CD4-positive, alpha-beta T cell (primary cell): ENCODE results near the gene BTBD9. TPM values are rescaled to one million over a fixed set of nuclear protein-coding genes. Genes with fewer than 3 reads are reported as not detected.

Source experiments
- ATAC-seq: fragments of 200-7000 bp; cut with Tn5 transposase; one replicate; pipeline ENCODE4 v1.10.0; 2022; ENCODE audit warnings: mild to moderate bottlenecking; ENCODE audit not compliant: poor library complexity
- CTCF ChIA-PET: fragments of 350-600 bp; sonication (Branson Sonifier 250); formaldehyde crosslinking; loops from one replicate; lab custom pipeline; 2021; ENCODE audit warnings: antibody characterized with exemption, inconsistent platforms; lab: Charles Lee
- POLR2A ChIA-PET: fragments of 350-600 bp; sonication (Branson Sonifier 250); formaldehyde crosslinking; loops from one replicate; lab custom pipeline; 2021; ENCODE audit warnings: antibody characterized with exemption, inconsistent platforms; lab: Charles Lee
- DNase-seq, 14 experiments: peaks; one replicate each; pipeline ENCODE4 v3.0.0-alpha.2; 2013 to 2020; ENCODE audit warnings: mixed read lengths in 2 of 14
- H3K27ac ChIP-seq, 2 donors: one replicate each; pipeline versions ENCODE4 v1.5.1 to v1.7.0; 2013; ENCODE audit warnings: low read length in 2 of 2, low read depth in 1 of 2, mild to moderate bottlenecking in 1 of 2
- H3K27me3 ChIP-seq, 2 experiments: 1 replicate in 1 of 2; 2 replicates in 1 of 2; pipeline versions ENCODE4 v1.6.1 to v1.7.0; 2013; ENCODE audit warnings: low read length in 2 of 2, control low read depth in 1 of 2, mild to moderate bottlenecking in 1 of 2, moderate library complexity in 1 of 2; ENCODE audit not compliant: insufficient read depth in 2 of 2, control insufficient read depth in 1 of 2
- H3K36me3 ChIP-seq: one replicate; pipeline ENCODE4 v1.6.1; 2013; ENCODE audit warnings: low read length, control low read depth; ENCODE audit not compliant: insufficient read depth
- H3K4me1 ChIP-seq: one replicate; pipeline ENCODE4 v1.6.1; 2013; ENCODE audit warnings: low read length, control low read depth; ENCODE audit not compliant: insufficient read depth
- H3K4me3 ChIP-seq: one replicate; pipeline ENCODE4 v1.5.1; 2013; ENCODE audit warnings: mild to moderate bottlenecking, low read length, moderate library complexity
- H3K9me3 ChIP-seq, 2 experiments: 1 replicate in 1 of 2; 2 replicates in 1 of 2; pipeline versions ENCODE4 v1.6.1 to v1.7.0; 2013; ENCODE audit warnings: low read length in 2 of 2, mild to moderate bottlenecking in 2 of 2, control low read depth in 1 of 2, moderate library complexity in 1 of 2; ENCODE audit not compliant: control insufficient read depth in 1 of 2, insufficient read depth in 1 of 2
- H3K27ac Mint-ChIP-seq: one replicate; pipeline ENCODE4 v1.8.0; 2020; ENCODE audit warnings: mixed read lengths
- H3K27me3 Mint-ChIP-seq: one replicate; pipeline ENCODE4 v1.8.0; 2021; ENCODE audit warnings: mixed read lengths
- H3K36me3 Mint-ChIP-seq: one replicate; pipeline ENCODE4 v1.8.0; 2021; ENCODE audit warnings: low read depth, mixed read lengths
- H3K4me1 Mint-ChIP-seq: one replicate; pipeline ENCODE4 v1.8.0; 2021; ENCODE audit warnings: low read depth, mixed read lengths
- H3K4me3 Mint-ChIP-seq: one replicate; pipeline ENCODE4 v1.8.0; 2020; ENCODE audit warnings: mild to moderate bottlenecking, mixed read lengths
- H3K9me3 Mint-ChIP-seq: one replicate; pipeline ENCODE4 v1.8.0; 2020; ENCODE audit warnings: mixed read lengths
- CTCF ChIP-seq: fragments of 200-600 bp; IDR thresholded peaks from one replicate; pipeline ENCODE4 v1.8.0; 2022; ENCODE audit warnings: antibody characterized with exemption, mild to moderate bottlenecking
- intact Hi-C, 2 experiments: fragments of 100-400 bp; cut with DNase I in 1 of 2; cut with micrococcal nuclease in 1 of 2; formaldehyde crosslinking; loops; one replicate each; pipeline versions ENCODE4 v1.15.1 to v1.9.0; 2023 to 2025; cut with DNase I, micrococcal nuclease
- total RNA-seq, 174 experiments: library from RNA in 2 of 174; stranded (reverse) in 2 of 174; gene quantifications; one replicate each; pipeline ENCODE4 v1.2.3 and lab custom pipeline; 2021 to 2026

BTBD9 gene
- total RNA-seq, 2 experiments from 2014 or later, result 58.7 to 59.3 TPM

DNA sequence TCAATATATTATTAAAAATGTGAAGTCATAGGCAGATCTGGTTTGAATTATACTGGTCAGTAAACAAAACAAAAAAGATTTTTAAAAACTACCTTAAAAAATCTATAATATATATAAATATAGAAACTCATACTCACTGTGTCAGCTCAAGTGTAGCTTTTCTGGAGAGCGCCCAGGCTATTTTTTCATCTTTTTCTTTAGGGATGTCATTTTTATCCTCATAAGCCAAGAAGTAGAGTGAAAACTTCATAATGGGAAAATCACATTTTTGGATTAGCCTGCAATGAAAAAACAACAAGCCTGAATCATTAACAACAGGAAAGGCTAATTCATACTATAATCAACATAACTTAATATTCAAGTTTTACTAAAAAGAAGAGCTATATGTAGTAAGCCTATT lies 44.5 kb upstream of the BTBD9 start:
- POLR2A ChIA-PET, result no interaction called here
- intact Hi-C loops, result no loop called here
- H3K27ac Mint-ChIP-seq, result no peak overlapping the region
- CTCF ChIA-PET, result no interaction called here
- H3K36me3 Mint-ChIP-seq, result peaks cover 51% of the 10 kb centered on the region
- no peak overlapping the region for H3K4me3 Mint-ChIP-seq
- ATAC-seq (no peak), DNase-seq (no peak)
- no peaks in the 10 kb centered on the region for H3K9me3 Mint-ChIP-seq
- peaks cover 9% of the 10 kb centered on the region for H3K4me1 Mint-ChIP-seq
- no peaks in the 10 kb centered on the region for H3K27me3 Mint-ChIP-seq
- Histone ChIP-seq H3K27me3 (no peaks in the 10 kb centered on the region), H3K9me3 (no peaks in the 10 kb centered on the region), H3K27ac (no peak overlapping the region), H3K36me3 (peaks cover 18% of the 10 kb centered on the region), H3K4me3 (no peak overlapping the region), H3K4me1 (no peaks in the 10 kb centered on the region)
- TF ChIP-seq CTCF, result no peak

DNA sequence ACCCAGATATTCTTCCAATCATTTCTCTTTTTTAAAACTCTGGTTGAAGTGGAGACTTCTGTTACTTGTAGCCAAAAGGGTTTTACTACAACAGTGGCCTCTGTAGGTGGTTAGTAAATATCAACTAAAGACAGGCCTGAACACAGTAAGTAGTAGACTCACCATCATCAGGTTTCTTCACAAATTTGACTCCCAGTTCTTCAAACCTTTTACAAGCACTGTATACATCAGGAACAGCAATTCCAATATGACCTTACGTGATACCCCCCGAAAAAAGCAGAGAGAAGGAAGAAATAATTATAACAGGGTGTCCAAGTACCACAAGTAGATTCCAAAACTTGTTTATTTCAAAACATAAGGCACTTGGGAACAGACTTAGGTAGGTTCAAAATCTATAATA lies 42.1 kb upstream of the BTBD9 start:
- POLR2A ChIA-PET, result no interaction called here
- no peak overlapping the region for H3K4me3 Mint-ChIP-seq
- no peak overlapping the region for H3K27ac Mint-ChIP-seq
- intact Hi-C loops, result no loop called here
- Histone ChIP-seq H3K36me3 (peaks cover 23% of the 10 kb centered on the region), H3K27me3 (no peaks in the 10 kb centered on the region), H3K9me3 (no peaks in the 10 kb centered on the region), H3K4me3 (no peak overlapping the region), H3K4me1 (no peaks in the 10 kb centered on the region), H3K27ac (no peak overlapping the region)
- H3K36me3 Mint-ChIP-seq, result peaks cover 67% of the 10 kb centered on the region
- no peaks in the 10 kb centered on the region for H3K4me1 Mint-ChIP-seq
- H3K9me3 Mint-ChIP-seq, result no peaks in the 10 kb centered on the region
- CTCF ChIA-PET, result no interaction called here
- ATAC-seq (no peak), DNase-seq (no peak)
- TF ChIP-seq CTCF, result no peak
- no peaks in the 10 kb centered on the region for H3K27me3 Mint-ChIP-seq

DNA sequence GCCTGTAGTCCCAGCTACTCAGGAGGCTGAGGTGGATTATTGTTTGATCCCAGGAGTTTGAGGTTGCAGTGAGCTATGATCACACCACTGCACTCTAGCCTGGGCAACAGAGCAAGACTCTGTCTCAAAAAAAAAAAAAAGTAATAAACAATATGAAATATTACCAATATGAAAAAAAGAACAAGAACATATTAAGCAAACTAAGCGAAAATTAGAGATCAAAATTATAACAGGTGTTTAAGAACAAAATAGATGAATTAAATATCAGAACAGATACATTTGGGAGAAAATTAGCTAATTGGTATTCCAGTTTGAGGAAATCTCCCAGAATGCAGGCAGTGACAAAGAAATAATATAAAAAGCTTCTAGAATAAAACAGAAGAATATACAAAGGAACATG lies 39.9 kb upstream of the BTBD9 start:
- peaks cover 84% of the 10 kb centered on the region for H3K36me3 Mint-ChIP-seq
- POLR2A ChIA-PET, result no interaction called here
- H3K36me3 ChIP-seq, result peaks cover 26% of the 10 kb centered on the region
- H3K27ac ChIP-seq, result no peak overlapping the region
- H3K27ac Mint-ChIP-seq, result no peak overlapping the region
- no peaks in the 10 kb centered on the region for H3K9me3 Mint-ChIP-seq
- ATAC-seq, result no peak
- no peak for TF ChIP-seq CTCF
- peaks cover 4% of the 10 kb centered on the region for H3K4me1 Mint-ChIP-seq
- no peak overlapping the region for H3K4me3 ChIP-seq
- H3K9me3 ChIP-seq, result no peaks in the 10 kb centered on the region
- no peaks in the 10 kb centered on the region for H3K27me3 Mint-ChIP-seq
- no peaks in the 10 kb centered on the region for H3K27me3 ChIP-seq
- CTCF ChIA-PET, result no interaction called here
- H3K4me1 ChIP-seq, result no peaks in the 10 kb centered on the region
- intact Hi-C loops, result no loop called here
- H3K4me3 Mint-ChIP-seq, result no peak overlapping the region
- DNase-seq, result no peak
